OCI-LY3 (cell line): ENCODE results near the gene STIM1.

Experiments
- CTCF ChIP-seq: fragments of 200-600, 300-600 bp; sonication (generic); IDR thresholded peaks from 2 replicates; pipeline ENCODE4 v1.5.1; 2014; ENCODE audit warnings: antibody characterized with exemption, low read length, low read depth
- EZH2phosphoT487 ChIP-seq: fragments of 200-600 bp; shearing (Covaris generic); IDR thresholded peaks from 2 replicates; pipeline ENCODE4 v1.6.1; 2018; ENCODE audit warnings: antibody characterized with exemption, mixed run types, low read depth

GRCh38 chr11:3854660-3854976 lies 846 bp upstream of the STIM1 start:
- TF ChIP-seq CTCF (no peak), EZH2phosphoT487 (no peak)
